Body of pancreas (tissue), 4 donors: Measurements from ENCODE around the gene CD151. TPM values are rescaled to one million over a fixed set of nuclear protein-coding genes. Genes with fewer than 3 reads are reported as not detected.

Source experiments
- ATAC-seq: fragments of 150-250 bp; one replicate; pipeline ENCODE4 v1.9.1; 2016
- DNase-seq, 4 donors: peaks; one replicate each; pipeline ENCODE4 v3.0.0-alpha.2; 2019
- H3K27ac ChIP-seq, 4 donors: fragments of 200-600 bp; sonication (generic); 1 replicate in 3 of 4; 2 replicates in 1 of 4; pipeline versions ENCODE4 v1.5.1 to v1.6.1; 2016 to 2019; ENCODE audit warnings: mild to moderate bottlenecking in 1 of 4, mixed read lengths in 1 of 4, moderate library complexity in 1 of 4
- H3K27me3 ChIP-seq, 2 donors: fragments of 200-600 bp; sonication (generic); one replicate each; pipeline ENCODE4 v1.6.0; 2016; ENCODE audit warnings: mild to moderate bottlenecking in 1 of 2
- H3K36me3 ChIP-seq, 2 donors: fragments of 200-600 bp; sonication (generic); replicated peaks in 1 of 2; 2 replicates each; pipeline ENCODE4 v1.5.1; 2016; ENCODE audit warnings: low read depth in 2 of 2; ENCODE audit not compliant: insufficient read depth in 1 of 2
- H3K4me1 ChIP-seq: fragments of 200-600 bp; sonication (generic); one replicate; pipeline ENCODE4 v1.6.0; 2016
- H3K4me3 ChIP-seq, 2 donors: fragments of 200-600 bp; sonication (generic); 1 replicate in 1 of 2; 2 replicates in 1 of 2; pipeline ENCODE4 v1.5.1; 2016 to 2019
- H3K9me3 ChIP-seq, 3 donors: fragments of 200-600 bp; sonication (generic); 1 replicate in 2 of 3; 2 replicates in 1 of 3; pipeline ENCODE4 v1.5.1; 2016
- CTCF ChIP-seq, 7 experiments: fragments of 450-650 bp in 4 of 7; fragments of 200-600 bp in 3 of 7; sonication (generic) in 3 of 7; IDR thresholded peaks; one replicate each; pipeline ENCODE4 v1.5.1; 2016 to 2019; ENCODE audit warnings: antibody characterized with exemption in 7 of 7
- POLR2A ChIP-seq, 3 donors: fragments of 450-650 bp; IDR thresholded peaks; one replicate each; pipeline ENCODE4 v1.6.1; 2016; ENCODE audit warnings: antibody characterized with exemption in 3 of 3, mild to moderate bottlenecking in 2 of 3
- WGBS, 2 donors: methylation state at CpG; one replicate each; pipeline ENCODE4 v1.1.5; 2017; 5-methylcytosine and 5-hydroxymethylcytosine counted together
- intact Hi-C: fragments of 100-400 bp; cut with DNase I; formaldehyde crosslinking; loops from one replicate; pipeline ENCODE4 v1.15.1; 2023
- total RNA-seq, 2 donors: library from RNA; depleted of rRNA; stranded (reverse); fragments of >200 nt; gene quantifications; one replicate each; pipeline ENCODE4 v1.1.0, GENCODE V29; 2016

The CD151 gene
- total RNA-seq, 2 donors from 2014 or later, result 152 to 282 TPM

GRCh38 chr11:862081-862661 is 29.4 kb downstream of the CD151 start:
- intact Hi-C loops, result loop anchor here (10.0 kb wide), 1 partner anchor 593 kb away; no protein-coding TSS in a partner anchor
- WGBS, 2 donors, result 17 to 64% methylated on average over 1 to 20 of the region's 20 CpGs
- Histone ChIP-seq H3K27me3 (no peaks in the 10 kb centered on the region), H3K27ac (no peak overlapping the region), H3K4me1 (peaks cover 12% of the 10 kb centered on the region), H3K4me3 (no peak overlapping the region), H3K36me3 (no peaks in the 10 kb centered on the region), H3K9me3 (no peaks in the 10 kb centered on the region)
- TF ChIP-seq POLR2A (IDR thresholded peaks at IDR 0.05) (no peak), CTCF (IDR thresholded peaks at IDR 0.05) (no peak)
- no peak for ATAC-seq
- DNase-seq, result no peak

GRCh38 chr11:862696-863022 is 29.9 kb downstream of the CD151 start:
- no peak overlapping the region for H3K27ac ChIP-seq
- H3K27me3 ChIP-seq, result no peaks in the 10 kb centered on the region
- WGBS, 2 donors, result 87% methylated on average over 12 of the region's 12 CpGs; no CpG with 5 or more reads in 1 of the 2 donors
- ATAC-seq, result no peak
- peaks cover 12% of the 10 kb centered on the region for H3K4me1 ChIP-seq
- H3K4me3 ChIP-seq, result no peak overlapping the region
- H3K9me3 ChIP-seq, result no peaks in the 10 kb centered on the region
- intact Hi-C loops, result loop anchor here (10.0 kb wide), 1 partner anchor 592 kb away; no protein-coding TSS in a partner anchor
- no peaks in the 10 kb centered on the region for H3K36me3 ChIP-seq
- DNase-seq, result no peak
- TF ChIP-seq CTCF (IDR thresholded peaks at IDR 0.05) (no peak), POLR2A (IDR thresholded peaks at IDR 0.05) (no peak)

GRCh38 chr11:863023-863909 is 30.5 kb downstream of the CD151 start:
- Histone ChIP-seq H3K27me3 (no peaks in the 10 kb centered on the region), H3K9me3 (no peaks in the 10 kb centered on the region), H3K27ac (no peak overlapping the region), H3K36me3 (no peaks in the 10 kb centered on the region), H3K4me3 (no peak overlapping the region), H3K4me1 (peaks cover 18% of the 10 kb centered on the region)
- TF ChIP-seq CTCF (IDR thresholded peaks at IDR 0.05) (no peak), POLR2A (IDR thresholded peaks at IDR 0.05) (no peak)
- 76 to 84% methylated on average over 19 to 23 of the region's 24 CpGs for WGBS, 2 donors
- intact Hi-C loops, result loop anchor here (10.0 kb wide), 1 partner anchor 592 kb away; no protein-coding TSS in a partner anchor
- ATAC-seq (no peak), DNase-seq (no peak)

- H3K27me3 ChIP-seq, result no peaks in the 10 kb centered on the region
- no peak overlapping the region for H3K27ac ChIP-seq
- DNase-seq (no peak), ATAC-seq (no peak)
- no peaks in the 10 kb centered on the region for H3K9me3 ChIP-seq
- 90 to 96% methylated on average over 13 to 31 of the region's 31 CpGs for WGBS, 2 donors
- TF ChIP-seq POLR2A (IDR thresholded peaks at IDR 0.05) (no peak), CTCF (IDR thresholded peaks at IDR 0.05) (no peak)
- peaks cover 24% of the 10 kb centered on the region for H3K4me1 ChIP-seq
- intact Hi-C loops, result loop anchor here (10.0 kb wide), 1 partner anchor 591 kb away; no protein-coding TSS in a partner anchor
- no peaks in the 10 kb centered on the region for H3K36me3 ChIP-seq
- no peak overlapping the region for H3K4me3 ChIP-seq
These were observed 31.4 kb downstream of the CD151 start for GRCh38 chr11:863910-864827.
